Hematopoietic multipotent progenitor cell treated with erythropoietin and hydrocortisone succinate and interleukin-3 and kit ligand, for 6 days (in vitro differentiated cells): ENCODE measurements around the gene NOC2L.

Experiments
- DNase-seq: peaks from one replicate; pipeline ENCODE4 v3.0.0-alpha.2; 2015

The NOC2L gene

DNA sequence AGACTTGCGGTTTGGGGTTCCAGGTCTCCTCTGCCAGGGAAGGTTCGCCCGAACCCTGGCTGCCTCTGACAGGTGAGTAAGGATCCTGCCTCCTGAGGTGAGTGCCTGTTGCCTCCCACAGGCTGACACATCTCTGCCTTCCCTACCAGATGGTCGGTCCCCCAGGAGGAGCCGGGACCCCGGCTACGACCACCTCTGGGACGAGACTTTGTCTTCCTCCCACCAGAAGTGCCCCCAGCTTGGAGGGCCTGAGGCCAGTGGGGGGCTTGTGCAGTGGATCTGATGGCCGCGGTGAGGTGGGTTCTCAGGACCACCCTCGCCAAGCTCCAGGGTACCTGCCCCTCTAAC, 15.2 kb upstream of the NOC2L start:
- no peak for DNase-seq

DNA sequence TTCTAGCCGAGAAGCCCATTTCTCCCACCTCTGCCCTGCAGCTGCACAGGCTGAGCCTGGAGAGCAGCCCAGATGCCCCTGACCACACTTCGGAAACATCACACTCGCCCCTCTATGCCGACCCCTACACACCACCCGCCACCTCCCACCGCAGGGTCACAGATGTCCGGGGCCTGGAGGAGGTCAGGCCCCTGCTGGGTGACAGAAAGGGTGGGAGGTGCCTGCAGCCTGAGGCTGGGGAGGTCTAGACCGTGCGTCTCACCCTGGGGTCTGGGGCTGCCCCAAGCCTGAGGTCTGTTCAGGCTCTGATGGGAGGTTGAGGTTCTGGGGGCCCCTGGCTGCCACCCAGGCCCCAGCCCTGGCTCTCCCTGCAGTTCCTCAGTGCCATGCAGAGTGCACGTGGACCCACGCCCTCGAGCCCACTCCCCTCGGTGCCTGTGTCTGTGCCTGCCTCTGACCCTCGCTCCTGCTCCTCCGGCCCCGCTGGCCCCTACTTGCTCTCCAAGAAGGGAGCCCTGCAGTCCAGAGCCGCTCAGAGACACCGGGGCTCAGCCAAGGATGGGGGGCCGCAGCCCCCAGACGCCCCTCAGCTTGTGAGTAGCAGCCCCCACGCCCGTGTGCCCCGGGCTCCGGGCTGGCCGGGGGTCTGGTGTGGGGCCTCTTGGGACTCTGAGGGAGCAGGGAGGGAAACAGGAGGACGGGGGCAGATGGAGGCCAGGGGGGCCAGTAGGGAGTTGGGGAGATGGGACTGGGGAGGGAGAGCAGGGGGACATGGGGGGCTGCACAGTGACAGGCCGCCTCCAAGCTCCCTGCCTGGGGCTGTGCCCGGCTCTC, 14.6 kb upstream of the NOC2L start:
- DNase-seq: no peak

DNA sequence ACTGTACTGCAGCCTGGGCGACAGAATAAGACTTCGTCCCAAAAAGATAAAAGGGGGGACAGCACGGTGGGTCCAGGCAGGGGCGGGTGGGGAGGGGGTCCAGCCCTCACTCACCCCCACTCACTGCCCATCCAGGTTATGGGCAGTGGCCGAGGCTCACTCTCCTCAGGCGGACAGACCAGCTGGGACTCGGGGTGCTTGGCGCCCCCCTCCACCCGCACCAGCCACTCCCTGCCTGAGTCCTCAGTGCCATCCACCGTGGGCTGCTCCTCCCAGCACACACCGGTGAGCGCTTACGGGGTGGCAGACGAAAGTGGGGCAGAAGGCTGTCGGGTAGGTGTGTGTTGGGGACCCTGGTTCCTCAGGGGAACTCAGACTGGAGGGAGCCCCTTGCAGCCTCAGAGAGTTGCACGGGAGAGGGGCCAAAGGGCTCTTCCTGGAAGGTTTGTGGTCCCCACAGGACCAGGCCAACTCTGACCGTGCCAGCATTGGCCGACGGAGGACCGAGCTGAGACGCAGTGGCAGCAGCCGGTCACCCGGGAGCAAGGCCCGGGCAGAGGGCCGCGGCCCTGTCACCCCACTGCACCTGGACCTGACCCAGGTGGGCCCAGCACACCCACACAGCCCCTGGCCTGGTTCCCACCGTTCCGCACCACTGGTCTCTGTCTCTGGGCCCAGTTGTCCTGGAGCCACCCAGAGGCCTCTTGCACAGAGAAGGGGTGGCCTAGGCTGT, 13.8 kb upstream of the NOC2L start:
- no peak for DNase-seq

DNA sequence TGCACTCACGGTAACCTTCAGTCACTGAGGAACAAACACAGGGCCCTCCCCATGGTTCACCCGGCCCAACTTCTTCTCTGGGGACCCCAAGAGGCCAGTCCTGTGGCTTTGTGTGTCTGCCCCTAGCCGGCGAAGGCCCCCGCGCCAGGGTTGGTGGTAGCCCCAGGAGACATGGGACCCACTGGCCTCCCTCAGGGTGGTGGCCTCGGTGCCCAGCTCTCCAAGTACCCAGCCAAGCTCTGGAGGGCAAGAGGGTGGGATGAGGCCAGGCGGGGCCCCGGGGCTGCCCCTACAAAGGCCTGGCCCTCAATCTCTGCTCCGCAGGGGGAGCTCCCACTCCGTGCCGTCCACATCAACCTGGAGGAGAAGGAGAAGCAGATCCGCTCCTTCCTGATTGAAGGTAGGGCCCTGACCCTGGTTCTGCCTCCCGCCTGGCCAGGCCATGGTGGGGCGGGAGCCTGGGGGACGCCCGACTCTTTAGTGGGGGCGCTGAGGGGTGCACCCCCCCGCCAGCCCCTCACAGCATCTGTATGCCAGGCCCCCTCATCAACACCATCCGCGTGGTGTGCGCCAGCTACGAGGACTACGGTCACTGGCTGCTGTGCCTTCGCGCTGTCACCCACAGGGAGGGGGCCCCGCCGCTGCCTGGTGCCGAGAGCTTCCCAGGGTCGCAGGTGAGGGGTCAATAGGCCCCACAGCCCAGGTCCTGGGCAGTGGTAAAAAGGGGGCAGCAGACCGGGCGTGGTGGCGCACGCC, 12.9 kb upstream of the NOC2L start:
- DNase-seq: no peak

DNA sequence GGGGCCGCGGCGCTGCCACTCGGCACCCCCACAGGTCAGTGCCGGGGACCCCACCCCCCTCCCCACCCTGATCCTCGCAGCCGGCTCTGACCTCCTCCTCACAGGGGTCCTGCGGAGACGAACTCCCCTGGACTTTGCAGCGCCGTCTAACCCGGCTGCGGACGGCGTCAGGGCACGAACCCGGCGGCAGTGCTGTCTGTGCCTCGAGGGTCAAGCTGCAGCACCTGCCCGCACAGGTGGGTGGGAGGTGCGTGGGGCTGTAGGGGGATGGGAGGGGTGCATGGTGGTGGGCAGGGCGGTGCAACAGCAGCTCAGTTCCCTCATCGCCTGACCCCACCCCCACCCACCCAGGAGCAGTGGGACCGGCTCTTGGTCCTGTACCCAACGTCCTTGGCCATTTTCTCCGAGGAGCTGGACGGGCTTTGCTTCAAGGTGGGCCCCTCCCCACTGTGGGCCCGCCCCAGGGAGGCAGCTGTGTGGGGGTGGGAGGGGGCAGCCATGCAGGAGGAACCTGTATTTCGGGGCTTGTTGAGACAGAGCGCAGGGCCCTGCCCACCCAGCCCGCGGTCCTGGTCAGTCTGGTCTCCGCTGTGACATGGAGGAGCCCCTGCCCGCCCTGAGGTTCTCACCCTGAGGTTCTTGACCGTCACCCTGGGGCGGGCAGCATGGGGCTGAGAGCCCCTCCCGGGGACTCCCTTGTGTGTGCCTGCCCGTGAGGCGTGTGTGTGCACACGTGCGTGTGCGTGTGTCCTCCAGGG, 12.1 kb upstream of the NOC2L start:
- DNase-seq: no peak

DNA sequence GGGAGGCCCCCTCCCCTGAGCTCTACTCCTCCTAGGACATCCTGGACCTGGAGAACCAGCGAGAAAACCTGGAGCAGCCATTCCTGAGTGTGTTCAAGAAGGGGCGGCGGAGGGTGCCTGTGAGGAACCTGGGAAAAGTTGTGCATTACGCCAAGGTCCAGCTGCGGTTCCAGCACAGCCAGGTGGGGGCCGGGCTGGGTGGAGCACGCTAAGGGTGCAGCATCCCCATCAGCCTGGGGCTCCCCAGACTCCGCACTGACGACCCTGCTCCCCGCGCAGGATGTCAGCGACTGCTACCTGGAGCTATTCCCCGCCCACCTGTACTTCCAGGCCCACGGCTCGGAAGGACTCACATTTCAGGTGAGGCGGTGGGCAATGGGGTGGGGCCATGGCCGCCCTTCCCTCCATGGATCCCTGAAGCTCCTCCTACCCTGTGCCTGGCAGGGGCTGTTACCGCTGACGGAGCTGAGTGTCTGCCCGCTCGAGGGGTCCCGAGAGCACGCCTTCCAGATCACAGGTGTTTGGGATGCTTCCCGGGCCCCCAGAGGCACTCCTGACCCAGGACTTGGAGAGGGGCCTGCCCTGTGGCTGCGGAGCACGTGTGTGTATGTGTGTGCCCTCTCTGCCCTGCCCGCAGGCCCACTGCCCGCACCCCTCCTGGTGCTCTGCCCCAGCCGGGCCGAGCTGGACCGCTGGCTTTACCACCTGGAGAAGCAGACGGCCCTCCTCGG, 11.4 kb upstream of the NOC2L start:
- no peak for DNase-seq

DNA sequence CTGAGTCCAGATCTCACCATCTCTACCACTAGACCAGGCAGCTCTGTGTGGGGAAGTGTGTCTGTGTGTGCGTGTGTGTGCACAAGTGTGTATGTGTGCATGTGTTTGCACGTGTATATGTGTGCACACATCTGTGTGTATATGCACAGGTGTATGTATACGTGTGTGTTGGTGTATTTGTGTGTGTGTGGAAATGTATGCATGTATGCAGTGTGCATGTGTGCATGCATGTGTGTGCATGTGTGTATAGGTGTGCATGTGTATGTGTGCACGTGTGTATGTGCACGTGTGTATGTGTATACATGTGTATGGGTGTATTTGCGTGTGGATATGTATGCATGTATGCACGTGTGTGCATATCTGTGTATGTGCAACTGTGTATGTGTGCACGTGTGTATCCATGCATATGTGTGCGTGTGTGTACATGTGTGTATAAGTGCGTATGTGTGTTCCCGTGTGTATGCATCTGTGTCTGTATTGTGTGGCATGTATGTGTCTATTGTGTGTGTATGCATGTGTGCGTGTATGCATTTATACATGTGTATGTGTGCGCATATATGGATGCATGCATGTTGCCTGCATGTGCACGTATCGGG, 10.3 kb upstream of the NOC2L start:
- no peak for DNase-seq

DNA sequence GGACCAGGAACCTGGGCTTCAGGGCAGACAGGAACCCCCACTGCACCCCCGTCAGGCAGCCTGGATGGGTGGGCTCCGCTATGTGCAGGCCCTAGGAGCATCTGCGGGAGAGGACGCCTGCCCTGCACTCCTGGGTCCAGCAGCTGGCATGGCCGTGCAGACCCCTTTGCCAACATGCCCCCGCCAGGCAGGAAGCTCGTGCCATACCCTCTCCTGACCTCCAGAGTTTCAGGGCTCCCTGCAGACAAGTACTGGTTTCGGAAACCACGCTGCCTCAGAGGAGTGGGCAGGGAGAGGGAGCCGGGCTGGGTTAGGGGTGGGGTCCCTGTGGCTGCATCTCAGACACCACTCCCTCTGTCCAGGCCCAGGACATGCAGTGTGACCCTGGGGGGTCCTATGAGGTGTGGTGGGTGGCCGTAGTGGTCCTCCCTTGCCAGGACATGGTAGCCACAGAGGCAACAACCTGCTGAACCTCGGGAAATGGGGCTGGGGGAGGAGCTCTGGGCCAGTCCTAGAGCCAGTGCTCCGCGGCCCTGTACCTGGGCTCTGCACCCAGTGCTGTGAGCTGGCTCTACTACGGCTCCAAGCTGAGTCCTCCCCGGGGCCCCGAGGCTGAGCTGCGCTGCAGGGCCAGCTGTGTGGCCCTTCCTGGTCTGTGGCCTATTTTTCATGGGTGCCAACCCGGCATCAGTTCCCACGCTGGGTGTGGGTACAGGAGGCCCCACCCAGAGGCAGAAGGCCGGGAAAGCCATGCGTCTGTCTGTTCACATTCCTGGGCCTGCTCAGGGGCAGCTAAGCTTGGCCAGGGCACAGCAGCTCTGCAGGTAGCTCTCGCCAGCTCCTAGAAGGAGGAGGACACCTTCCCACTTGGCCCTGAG, 8.6 kb upstream of the NOC2L start:
- no peak for DNase-seq

DNA sequence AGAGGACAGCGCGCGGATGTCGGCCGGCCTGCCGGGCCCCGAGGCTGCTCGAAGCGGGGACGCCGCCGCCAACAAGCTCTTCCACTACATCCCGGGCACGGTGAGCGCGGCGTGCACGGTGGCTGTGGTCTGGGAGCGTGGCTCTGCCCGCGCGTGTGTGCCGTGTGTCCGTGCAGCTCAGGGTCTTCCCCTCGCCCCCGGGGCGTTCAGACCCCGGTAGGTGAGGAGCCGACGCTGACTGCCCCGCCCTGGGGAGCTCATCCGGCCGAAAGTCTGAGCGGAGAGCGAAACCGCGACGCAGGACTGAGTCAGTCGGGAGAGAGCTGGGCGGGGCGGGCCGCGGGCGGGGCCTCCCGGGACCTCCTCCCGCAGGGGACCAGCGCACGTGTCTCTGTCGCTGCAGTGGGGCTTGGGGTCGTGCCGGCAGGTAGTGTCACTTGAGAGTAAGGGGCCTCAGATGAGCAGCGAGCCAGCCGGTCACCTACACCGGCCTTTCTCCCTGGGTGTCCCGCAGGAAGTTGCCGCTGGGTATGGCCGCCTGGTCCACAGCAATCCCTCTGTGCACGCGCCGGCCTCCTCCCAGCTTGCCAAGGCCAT, 7.7 kb upstream of the NOC2L start:
- peak; percentile 79 for DNase-seq

DNA sequence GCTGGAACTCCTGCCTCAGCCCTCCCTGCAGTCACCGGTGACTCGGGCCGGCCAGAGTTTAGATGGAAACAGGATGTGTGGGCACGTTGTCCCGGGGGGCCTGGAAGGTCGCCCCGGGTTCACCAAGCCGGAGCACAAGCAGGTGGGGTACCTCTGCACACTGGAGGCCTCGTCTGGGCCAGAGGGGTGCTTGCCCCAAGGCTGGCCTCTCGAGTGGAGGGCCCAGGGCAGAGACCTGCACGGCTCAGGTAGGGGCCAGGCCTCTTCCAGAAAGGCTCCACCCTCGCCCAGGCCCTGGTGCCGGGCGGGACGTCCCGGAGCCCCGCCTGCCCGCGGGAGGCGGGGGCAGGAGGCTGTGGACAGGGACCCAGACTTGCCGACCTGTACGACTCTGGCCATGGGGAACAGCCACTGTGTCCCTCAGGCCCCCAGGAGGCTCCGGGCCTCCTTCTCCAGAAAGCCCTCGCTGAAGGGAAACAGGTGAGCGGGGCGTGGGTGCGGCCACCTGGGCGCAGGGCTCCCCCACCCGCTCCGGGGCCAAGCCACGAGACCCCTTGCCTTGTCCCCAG, 7.2 kb upstream of the NOC2L start, which contains the start of gene PLEKHN1:
PLEKHN1 (plus strand) TSS at position 348 of the 569 bp plus-strand sequence; CDS start at position 398, 50 bp downstream.
- no peak for DNase-seq

DNA sequence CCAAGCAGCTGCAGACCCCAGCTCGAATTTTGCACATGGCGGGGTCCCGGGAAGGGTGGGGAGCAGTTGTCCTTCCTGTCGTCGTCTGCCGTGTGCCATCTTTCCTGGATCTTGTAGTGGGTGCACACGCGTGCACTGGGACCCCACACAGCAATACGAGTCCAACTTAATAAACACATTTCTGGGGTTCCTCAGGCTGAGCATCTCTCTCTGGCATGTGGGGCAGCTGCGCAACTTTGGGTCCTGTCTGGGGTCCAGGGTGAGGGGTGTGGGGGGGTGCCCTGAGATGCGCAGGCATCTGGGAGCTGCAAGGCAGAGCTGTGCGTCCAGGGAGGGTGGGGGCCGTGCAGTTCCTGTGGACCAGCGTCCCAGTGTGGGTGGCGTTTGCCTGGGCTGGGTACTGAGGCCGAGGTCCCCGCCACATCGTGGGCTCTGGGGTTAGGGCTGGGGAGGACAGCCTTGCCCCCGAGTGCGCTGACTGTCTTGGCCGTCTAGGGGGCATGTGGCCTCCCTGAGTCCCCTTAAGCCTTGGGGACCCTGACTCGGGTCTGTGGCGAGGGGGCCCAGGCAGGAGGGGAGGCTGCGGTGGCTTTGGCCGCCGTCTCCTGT, 6.6 kb upstream of the NOC2L start:
- no peak for DNase-seq

DNA sequence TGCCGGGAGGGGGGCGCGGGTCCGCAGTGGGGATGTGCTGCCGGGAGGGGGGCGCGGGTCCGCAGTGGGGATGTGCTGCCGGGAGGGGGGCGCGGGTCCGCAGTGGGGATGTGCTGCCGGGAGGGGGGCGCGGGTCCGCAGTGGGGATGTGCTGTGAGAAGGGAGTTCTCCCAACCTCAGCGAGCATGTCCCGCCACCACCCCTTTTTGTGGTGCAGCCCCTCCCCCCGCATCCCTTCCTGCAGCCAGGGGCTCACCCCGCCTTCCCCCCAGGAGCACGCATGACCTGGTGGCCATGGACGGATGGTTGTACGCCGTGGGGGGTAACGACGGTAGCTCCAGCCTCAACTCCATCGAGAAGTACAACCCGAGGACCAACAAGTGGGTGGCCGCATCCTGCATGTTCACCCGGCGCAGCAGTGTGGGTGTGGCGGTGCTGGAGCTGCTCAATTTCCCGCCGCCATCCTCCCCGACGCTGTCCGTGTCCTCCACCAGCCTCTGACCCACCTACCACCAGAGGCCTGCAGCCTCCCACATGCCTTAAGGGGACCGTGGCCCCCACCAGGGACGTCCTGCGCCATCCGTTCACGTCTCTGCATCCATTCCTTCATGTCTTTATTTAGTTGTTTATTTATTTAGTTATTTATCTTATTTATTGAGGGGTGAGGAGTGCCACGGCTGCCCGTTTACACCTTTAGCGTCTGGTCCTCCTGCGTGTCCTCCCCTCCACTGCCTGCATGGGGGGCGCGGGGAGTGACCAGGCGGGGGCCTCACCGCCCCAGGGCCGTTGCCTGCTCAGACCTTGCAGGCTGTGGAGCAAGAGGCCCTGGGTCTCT, 5.9 kb upstream of the NOC2L start:
- no peak for DNase-seq

DNA sequence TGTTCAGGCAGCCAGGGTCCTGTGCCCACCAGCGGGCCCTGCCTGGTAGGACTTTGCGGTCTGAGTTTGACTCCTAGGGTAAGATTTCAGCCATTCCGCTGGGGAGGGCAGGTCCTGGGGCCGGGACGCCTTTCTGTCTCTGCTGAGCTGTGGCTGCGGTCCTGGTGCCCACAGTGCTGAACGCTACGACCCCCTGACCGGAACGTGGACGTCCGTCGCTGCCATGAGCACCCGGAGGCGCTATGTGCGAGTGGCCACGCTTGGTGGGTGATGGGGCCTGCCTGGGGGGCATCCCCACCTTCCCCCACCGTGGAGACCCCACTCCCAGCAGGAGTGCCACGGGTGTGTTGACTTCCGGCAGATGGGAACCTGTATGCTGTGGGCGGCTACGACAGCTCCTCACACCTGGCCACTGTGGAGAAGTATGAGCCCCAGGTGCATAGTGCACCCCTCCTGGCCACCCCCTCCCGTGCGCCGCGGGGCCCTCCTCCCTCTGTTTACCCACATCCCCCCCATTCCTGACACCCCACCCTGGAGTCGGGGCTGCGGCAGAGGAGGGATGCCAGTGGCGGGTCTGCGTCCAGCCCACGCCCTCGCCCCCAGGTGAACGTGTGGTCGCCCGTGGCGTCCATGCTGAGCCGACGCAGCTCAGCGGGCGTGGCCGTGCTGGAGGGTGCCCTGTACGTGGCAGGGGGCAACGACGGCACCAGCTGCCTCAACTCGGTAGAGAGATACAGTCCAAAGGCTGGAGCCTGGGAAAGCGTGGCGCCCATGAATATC, 4.9 kb upstream of the NOC2L start:
- no peak for DNase-seq

DNA sequence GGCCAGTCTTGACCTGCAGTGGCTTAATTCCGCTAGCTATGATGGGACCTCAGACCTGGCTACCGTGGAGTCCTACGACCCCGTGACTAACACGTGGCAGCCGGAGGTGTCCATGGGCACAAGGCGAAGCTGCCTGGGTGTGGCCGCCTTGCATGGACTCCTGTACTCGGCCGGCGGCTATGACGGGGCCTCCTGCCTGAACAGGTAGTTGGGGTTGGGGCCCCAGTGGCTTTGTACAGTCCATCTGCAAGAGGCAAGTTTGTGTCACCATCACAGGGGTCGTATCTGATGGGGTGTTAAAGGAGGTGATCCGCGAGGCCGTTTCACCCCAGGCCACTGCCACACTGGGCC, 4.2 kb upstream of the NOC2L start:
- DNase-seq: no peak

DNA sequence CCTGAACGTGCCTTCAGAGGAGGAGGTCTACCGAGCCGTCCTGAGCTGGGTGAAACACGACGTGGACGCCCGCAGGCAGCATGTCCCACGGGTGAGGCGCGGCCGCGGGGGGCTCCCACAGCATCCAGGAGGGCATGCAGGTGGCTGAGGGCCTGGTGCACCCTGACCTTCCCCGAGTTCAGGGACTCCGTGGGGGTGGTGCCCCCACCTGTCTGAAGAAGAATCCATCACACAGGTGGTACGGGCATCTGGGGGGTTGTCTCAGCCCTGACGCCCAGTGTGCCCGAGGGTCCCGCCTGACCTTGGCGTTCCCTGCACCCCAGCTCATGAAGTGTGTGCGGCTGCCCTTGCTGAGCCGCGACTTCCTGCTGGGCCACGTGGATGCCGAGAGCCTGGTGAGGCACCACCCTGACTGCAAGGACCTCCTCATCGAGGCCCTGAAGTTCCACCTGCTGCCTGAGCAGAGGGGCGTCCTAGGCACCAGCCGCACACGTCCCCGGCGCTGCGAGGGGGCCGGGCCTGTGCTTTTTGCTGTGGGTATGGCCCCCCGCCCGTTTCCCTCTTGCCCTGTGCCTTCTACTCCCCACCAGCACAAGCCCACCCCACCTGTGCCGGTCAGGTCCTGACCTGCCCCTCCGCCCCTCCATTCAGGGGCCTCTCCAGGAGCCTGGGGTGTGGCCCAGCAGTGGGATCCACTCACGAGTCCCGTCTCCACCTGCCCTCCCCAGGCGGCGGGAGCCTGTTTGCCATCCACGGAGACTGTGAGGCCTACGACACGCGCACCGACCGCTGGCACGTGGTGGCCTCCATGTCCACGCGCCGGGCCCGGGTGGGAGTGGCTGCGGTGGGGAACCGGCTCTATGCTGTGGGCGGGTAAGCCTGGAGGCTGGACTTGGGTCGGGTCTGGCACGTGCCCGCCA, 3.6 kb upstream of the NOC2L start:
- DNase-seq: no peak

DNA sequence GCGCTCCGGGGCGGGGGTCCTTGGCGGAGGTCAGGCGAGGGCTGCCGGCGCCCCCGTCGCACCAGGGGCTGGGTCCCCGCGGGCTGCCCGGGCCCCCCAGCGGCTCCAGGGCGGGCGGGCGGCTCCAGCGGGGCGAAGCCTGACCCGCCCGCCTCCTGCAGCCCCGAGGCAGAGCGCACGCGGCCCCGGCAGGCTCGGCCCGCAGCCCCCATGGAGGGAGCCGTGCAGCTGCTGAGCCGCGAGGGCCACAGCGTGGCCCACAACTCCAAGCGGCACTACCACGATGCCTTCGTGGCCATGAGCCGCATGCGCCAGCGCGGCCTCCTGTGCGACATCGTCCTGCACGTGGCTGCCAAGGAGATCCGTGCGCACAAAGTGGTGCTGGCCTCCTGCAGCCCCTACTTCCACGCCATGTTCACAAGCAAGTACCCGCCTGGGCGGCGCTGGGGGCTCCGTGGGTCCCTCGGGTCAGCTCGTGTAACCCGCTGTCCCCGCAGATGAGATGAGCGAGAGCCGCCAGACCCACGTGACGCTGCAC, 2.1 kb upstream of the NOC2L start:
- DNase-seq: no peak
